HuH-7 (cell line): ENCODE data around the gene CGRRF1.
A peak's percentile ranks its signal among the peaks of the same experiment; 100 is the strongest.

Experiments used
- DNase-seq: peaks from one replicate; pipeline ENCODE4 v3.0.0; 2011; ENCODE audit warnings: low spot score

CGRRF1 gene, protein sequence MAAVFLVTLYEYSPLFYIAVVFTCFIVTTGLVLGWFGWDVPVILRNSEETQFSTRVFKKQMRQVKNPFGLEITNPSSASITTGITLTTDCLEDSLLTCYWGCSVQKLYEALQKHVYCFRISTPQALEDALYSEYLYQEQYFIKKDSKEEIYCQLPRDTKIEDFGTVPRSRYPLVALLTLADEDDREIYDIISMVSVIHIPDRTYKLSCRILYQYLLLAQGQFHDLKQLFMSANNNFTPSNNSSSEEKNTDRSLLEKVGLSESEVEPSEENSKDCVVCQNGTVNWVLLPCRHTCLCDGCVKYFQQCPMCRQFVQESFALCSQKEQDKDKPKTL

DNA sequence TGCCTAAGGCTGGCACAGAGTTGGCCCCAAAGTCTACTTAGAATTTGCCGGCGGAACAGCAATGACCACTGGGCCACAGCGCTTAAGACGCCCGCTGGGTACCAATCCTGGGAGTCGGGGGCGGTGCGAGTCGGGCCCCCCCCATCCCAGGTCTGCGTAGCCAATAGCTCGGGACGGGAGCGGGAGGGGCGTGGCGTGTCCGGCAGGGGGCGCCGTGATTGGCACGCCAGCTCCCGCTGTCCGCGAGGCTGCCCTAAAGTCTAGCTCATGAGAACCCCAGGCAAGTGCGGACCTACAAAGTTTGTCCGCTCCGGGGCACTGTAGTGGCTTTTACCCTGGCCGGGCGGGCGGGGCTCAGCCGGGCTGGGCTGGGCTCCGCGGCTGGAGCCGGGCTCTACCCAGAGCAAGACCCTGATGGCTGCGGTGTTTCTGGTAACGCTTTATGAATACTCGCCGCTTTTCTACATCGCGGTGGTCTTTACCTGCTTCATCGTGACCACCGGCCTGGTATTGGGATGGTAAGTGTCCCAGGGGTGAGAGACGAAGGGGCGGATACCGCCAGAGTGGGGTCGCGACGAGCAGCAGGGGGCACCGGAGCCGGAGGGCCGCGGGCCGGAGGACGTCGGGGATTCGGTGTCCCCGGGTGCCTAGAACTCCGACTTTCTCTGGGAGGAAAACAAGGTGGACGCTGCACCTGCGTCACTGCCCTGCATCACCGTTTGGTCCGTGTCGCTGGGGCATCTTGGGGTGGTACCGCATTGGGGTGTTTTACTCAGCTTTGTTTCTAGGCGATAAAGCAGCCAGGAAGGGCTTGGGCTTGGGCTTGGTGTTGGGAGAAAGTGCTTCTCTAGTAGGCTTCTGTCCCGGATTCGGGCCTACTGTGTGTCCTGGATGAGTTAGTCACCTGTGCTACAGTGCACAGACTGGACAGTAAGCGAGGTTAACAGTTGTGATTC, at the start of gene CGRRF1:
Gene CGRRF1, plus strand, starts transcription at position 361 of the 956 bp plus-strand sequence. Its CDS starts 54 bp downstream, at position 415.
- DNase-seq, result peak; percentile 93

DNA sequence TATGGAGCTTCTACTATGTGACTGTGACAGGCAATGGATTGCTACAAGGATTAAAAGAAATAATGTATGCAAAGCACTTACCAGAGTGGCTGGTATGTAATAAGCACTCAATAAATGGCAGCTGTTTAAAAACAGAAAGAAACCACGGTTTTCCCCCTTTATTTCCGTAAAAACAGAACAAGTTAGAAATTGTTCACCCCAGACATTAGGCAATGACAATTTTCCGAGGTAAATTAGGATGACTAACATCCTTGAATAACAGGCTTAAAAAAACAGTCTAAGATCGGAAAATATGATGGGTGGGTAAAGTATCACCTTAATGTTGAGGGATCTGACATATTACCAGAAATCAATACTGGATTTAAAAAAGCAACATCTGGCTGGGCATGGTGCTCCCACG, 47.7 kb upstream of the CGRRF1 start:
- no peak for DNase-seq

DNA sequence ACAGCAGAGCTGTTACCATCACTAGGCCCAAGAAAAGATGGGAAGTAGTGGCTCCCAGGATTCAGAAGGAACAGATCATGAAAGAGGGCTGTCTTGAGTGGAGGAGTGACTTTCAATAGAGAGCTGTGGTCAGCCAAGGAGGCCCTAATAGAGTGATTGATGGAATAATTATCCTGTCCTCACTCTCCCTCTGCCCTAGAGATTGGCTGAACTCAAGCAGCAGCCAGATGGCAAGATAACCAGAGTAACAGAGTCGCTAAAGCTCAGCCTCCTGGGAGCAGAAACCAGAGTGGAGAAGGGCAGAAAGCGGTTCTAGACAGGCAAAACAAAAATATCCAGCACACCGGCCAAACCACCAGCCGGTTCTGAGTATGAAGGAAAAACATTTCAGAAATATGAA, 44.1 kb upstream of the CGRRF1 start:
- no peak for DNase-seq

DNA sequence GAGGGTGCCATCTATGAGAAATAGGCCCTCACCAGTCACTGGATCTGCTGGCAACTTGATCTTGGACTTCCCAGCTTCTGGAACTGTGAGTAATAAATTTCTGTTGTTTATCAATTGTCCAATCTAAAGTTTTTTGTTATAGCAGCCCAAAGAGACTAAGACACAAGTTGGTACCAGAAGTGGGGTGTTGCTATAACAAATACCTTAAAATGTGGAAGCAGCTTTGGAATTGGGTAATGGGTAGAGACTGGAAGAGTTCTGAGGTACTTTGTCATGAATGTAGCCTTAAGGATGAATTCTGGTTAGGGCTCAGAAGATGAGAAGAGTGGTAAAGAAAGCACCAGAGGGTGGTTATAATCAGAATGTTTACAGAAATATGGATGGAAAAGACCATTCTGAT, 42.4 kb upstream of the CGRRF1 start:
- DNase-seq, result no peak

DNA sequence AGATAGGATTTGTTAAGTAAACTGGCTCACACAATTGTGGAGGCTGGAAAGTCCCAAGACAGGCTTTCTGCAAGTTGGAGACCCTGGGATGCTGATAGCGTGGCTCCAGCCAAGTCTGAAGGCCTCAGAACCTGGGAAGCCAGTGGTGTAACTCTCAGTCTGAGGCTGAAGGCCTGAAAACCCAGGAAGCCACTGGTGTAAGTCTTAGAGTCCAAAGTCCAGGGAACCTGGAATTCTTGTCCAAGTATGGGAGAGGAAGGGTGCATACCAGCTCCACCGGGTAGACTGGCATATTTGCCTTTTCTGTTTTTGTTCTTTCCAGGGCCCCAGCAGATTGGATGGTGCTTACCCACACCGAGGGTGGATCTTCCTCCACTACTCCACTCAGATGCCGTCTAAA, 39.0 kb upstream of the CGRRF1 start:
- no peak for DNase-seq

DNA sequence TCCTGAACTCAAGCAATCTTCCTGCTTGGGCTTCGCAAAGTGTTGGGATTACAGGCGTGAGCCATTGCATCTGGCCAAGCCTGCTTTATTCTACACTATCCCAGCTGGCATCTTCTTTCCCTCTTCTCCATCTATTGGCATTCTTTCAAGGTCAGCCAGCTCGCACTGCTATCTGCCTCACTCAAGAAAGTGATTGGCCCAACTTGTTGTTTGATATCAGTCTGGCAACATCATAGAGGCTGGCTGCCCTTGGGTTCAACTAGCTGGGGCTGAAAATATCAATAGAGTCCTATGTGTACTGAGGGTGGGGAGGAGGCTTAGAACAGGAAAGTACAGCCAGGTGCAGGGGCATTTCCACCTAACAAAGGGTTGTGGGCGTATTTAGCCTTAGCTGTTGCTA, 38.1 kb upstream of the CGRRF1 start:
- DNase-seq, result no peak

DNA sequence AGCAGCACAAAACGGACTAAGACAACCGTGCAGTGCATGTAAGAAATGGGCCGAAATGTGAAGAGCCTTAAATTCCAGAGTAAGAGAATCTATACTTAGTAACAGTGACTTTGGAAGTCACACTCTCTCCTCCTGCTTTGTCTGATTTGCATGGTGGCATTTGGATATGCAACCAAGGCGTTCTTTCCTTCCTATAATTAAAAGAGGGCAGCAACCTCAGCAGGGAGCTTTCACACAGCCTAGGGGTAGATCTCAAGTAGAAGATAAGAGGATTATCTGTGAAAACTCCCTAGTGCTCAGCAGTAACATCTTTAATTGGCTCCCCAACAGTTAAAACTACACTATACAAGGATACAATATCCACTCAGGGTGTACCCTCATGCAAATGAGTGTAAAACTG, 37.4 kb upstream of the CGRRF1 start:
- DNase-seq, result no peak

DNA sequence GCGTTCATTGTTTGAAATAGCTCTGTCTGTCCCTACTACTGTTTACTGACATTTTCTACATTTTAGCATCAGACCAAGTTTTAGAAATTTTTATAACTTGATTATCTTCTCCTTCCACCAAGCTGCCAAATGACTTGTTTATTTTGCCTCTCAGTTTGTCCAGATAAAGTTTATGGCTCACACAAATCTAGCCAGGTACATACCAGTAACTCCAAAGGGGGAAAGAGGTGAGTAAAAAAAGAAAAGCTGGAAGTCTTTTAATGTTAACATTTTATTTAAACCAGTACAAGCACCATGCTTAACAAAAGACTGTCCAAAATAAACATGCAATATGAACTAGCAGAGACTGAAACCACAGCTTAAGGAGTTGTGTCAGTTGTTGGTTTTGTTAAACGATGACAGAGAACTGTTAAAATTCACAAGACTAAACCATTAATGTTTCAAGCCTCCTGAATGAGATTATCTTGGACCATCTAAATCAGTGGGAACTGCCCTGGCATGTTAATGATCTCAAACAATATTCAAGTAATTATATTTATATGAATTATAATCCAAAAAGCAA, 35.4 kb upstream of the CGRRF1 start:
- DNase-seq, result no peak

DNA sequence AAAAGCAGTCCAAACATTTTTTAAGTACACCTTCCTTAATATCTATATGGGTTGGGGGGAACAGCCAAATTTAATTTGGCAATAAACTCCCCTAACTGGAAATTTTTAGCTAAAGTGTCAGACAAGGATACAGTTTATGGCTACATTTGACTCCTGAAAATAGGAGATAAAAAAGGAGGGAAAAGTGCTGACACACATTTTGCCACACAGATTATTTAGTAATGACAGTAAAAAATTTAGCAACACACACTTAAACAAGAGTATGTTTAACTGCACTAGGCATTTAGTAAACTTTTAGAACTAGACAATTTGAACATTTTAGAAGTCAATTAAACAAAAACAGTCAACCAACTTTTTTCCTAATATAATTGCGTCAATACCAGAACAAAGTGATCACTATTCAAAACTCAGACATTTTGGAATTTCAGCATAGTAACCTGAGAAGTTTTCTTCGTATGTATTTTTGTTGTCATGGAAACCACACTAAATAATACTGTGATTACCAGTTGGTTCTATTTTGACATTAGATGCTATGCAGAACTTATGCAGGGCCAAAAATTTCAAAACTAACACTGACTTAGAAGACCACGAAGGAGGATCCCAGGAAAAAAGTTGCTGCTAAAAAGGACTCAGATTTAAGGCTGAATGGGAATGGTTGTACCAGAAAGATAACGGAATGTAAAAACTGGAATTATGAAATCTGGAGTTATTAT, 34.4 kb upstream of the CGRRF1 start:
- DNase-seq, result no peak

DNA sequence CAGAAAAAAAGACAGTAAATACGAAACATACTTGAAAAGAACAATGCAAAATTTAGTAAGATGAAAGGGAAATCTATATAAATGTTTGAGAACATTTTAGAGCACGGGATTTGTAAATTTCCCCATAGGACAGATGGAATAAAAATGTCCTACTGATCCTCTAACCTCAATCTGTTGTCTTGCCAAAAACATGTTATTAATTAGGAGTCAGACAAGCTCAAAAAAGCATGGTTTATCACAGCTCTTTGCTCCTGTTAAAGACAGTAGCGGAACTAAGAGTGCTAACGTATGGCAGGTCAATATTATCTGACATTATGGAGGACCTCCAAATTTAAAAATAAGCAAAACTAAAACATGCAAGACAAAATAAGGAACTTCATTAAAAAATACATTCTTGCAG, 33.8 kb upstream of the CGRRF1 start:
- no peak for DNase-seq

DNA sequence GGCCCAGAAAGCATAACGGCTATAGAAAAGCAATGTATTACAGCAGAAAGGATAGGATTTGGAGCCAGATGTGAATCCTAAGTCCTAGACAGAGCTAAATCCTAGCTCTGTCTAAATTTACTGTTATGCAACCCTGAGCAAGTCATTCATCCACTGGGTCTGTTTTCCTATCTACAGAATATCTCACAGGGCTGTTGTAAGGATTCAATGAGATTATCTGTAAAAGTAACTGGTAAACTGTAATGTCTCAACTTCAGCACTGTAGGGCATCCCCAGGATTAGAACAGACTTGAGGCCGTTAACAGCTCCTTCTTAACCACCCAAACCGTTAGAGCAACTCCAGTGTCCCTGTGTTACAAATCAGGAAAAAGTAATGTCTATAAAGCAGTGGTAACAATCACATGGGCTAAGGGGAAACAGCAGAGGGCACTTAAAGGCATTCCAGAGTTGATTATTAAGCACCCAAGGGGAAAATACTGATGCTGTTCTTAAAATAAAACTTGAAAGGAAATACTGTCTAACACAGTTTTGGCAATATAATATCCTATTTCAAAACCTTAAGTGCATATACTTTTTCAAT, 31.0 kb upstream of the CGRRF1 start:
- no peak for DNase-seq

DNA sequence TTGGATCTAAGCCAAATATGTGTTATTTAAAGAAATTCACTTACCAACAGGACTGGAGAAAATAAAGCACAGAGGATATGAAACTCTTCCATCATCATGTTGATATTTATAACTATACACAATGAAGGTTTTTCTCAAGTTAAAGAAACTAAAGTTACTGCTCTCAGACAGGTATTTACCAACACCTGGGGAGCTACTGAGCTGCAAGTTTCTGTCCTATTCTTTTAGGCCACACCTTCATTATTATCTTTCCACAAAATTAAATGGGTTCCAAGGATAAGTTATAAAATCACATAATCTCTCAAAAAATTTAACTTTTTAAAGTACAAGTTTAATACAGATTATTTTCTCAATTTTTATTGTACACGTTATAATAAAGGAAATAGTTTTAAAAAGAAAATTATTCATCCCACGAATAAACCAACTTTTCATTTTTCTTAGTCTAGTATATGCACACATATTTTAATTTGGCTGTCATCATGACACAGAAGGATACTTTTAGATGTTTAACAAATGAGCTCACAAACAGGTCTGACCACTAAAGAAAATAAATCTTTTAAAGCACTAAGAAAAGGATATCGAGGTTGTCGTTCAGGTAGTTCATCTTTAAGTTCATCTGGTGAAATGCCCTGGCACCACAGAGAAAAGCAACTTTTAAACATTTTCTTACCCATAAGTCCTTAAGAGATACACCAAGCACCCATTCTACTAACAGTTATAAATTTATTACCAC, 28.7 kb upstream of the CGRRF1 start:
- no peak for DNase-seq

DNA sequence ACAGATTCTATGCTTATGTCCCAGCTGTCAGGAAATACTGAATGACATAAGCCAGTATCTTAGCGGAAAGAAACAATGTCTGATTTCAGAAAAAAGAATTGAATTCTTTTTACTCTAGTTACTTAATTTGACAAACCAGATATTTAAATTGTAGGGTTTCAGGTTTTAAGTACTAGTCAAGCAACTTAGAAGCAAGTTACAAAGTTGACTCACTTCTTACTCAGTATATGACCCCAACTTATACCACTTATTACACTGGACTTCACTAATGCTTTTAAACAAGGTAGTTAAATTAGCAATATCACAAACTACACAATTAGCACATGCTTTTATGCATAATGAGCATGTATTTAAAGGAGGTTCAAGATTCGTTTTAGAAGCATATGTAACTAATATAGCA, 28.0 kb upstream of the CGRRF1 start:
- DNase-seq, result no peak

DNA sequence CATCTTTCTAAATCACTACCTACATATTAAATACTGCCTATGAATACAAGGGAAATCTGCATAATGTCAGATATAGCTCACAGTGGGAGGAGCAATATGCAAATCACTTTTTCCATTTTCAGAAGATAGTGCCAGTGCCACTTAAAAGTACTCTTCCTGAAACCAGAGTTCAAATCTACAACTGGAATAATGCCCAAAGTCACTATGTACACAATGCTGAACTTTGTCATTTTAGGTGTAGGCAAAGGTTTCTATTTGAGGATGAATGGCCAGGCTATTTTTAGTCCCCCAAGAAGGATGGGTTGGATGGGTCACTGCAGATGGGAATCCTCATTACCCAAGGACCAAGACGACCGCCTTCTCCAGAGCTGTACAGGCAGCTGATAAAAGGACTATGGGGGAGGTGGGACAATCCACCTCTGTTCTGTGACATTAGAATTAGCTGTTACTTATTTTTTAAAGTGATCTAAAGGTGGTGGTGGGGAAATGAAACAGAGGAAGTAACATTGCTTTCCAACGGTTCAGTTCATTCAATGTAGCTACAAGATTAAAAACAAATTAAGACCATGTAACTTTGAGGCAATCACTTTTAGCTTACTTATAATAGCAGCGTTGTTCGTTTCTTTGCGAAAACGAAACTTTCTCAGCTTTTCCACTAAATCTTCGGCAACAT, 26.5 kb upstream of the CGRRF1 start:
- DNase-seq, result peak; percentile 45

DNA sequence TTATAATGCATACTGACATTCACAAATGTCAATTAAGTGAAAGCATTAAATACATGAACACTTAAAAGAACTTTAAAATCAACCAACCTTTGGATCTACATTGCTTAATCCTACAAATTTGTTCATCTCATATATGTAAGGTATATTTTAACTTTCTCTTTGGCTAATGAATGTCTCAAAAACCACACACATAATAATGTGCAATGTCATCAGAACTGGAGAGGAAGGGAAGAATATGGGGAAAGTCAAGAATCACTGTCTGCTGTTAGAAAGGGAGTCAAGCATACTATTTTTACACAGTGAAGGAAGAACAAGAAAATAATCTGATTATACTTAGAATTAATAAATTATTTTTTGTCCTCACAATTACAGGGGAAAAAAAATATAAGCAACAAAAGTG, 25.9 kb upstream of the CGRRF1 start:
- no peak for DNase-seq

DNA sequence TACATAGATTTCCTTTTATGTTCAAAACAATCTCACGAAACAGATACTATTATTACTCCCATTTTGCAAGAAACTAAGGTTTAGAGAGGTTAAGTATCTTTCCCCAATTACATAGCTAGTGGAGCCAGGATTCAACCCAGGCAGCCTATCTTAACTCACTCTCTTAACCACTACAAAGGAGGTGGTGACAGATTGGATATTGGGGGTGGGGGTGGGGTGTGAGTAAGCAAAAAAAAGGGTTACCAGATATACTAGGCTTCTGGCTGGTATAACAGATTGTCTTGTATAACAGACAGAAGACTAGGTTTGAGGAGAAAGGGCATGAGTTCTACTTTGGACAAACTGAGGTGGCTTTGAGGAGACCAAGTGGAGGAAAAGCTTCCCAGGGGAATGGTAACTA, 23.0 kb upstream of the CGRRF1 start:
- DNase-seq, result no peak

DNA sequence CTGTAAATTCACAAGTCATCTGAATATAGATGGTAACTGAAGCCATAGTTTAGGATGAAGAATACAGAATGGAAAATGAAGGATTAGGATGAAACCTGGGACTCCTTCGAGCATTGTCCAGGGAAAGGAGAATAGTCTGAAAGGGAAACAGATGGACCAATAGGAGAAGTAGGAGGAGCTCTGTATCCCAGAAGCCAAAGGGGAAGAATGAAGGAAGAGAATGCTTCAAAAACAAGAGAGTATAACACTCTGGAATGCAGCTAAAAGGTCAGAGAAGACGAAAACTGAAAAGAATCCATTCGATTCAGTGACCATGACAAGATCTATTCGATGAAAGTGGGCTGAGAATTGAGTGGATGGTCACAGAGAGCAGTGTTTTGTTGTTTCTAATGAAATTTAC, 21.9 kb upstream of the CGRRF1 start:
- DNase-seq, result peak; percentile 67

DNA sequence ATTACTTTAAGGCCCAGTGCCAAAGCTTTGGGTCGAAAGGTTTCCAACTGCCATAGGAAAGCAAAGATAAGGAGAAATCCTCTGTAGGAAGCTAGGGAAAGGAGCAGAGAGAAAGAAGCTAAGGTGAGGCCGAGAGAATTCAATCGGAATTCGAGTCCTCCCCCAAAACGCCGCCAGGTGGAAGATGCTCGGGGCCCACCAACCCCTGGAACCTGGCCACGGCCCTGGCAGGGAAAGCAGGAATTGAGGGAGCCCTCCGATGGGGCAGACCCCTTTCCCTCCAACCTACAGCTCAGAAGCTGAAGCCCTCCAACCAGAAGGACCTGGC, 21.4 kb upstream of the CGRRF1 start:
- peak; percentile 32 for DNase-seq

DNA sequence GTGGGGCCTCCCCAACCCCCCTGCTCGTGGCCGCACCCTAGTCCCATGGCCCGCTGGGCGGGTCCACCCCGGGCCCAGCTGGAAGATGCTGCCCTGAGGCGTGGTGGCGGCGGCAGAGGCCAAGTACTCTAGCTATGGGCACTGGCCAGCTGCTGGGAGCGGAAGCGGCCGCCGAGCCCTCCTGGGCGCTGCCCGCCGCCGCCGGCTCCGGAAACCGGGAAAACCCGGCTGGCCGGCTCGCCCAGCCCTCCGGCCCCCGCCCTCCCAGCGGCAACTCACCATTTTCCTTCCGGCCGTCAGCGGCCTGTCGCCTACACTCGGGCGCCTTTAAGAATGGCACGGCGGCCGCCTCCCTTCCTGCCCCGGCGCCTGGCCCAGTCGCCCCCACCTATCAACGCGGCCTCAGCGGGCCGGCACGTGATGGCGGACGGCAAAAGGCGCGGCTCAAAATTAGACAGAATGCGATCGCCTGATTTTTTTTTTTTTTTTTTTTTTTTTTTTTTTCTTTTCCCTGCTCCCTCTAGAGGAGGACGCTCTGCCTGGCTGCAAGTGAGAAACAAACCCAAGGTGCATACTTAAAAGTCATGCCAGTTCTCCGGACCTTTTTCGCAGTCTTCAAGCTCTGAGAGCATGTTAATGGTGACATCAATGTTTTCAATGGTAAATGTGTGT, 20.9 kb upstream of the CGRRF1 start, which contains the start of gene GMFB:
Gene GMFB, minus strand, starts transcription at position 335 of the 672 bp plus-strand sequence. Its CDS starts 53 bp downstream, at position 282.
- peak; percentile 77 for DNase-seq

DNA sequence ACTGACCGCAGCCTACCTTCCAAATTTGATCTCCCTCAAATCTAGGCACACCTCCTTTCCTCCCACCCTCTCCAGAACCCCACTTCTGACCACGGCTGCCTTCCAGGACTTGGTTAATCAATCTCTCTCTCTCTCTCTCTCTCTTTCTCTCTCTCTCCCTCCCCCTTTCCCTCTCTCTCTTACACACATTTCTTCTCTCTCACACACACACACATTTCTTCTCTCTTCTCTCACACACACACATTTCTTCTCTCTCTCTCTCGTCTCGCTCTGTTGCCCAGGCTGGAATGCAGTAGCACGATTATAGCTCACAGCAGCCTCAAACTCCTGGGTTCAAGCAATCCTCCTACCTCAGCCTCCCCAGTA, 20.4 kb upstream of the CGRRF1 start:
- DNase-seq, result no peak
